K562 (cell line): Measurements from ENCODE around the gene NBEAL1. TPM values are rescaled to one million over a fixed set of nuclear protein-coding genes. Genes with fewer than 3 reads are reported as not detected.

Experiments used
- ADNP ChIP-seq: fragments of 200-800 bp; sonication (Bioruptor generic); IDR thresholded peaks from 2 replicates; pipeline ENCODE4 v1.6.1; 2016; ENCODE audit warnings: missing genetic modification characterization, missing compliant biosample characterization
- BRF1 ChIP-seq: IDR thresholded peaks from 3 replicates; pipeline ENCODE4 v1.6.1; 2011; ENCODE audit warnings: borderline replicate concordance, mild to moderate bottlenecking; ENCODE audit not compliant: insufficient read length; ENCODE audit errors: extremely low read depth
- CC2D1A ChIP-seq: fragments of 450-650 bp; IDR thresholded peaks from 2 replicates; pipeline ENCODE4 v1.6.1; 2017; ENCODE audit warnings: mild to moderate bottlenecking
- CTBP1 ChIP-seq: fragments of 450-650 bp; IDR thresholded peaks from 2 replicates; pipeline ENCODE4 v1.6.1; 2016; ENCODE audit warnings: borderline replicate concordance
- FOXA3 ChIP-seq, 2 experiments: fragments of 450-650 bp in 1 of 2; sonication (generic) in 1 of 2; formaldehyde crosslinking; IDR thresholded peaks in 1 of 2; conservative IDR thresholded peaks in 1 of 2; 2 replicates each; pipeline versions ENCODE4 v1.4.0 to v1.8.0; 2020 to 2022; ENCODE audit warnings: mild to moderate bottlenecking in 2 of 2, missing genetic modification reagents in 1 of 2
- GABPA ChIP-seq: fragments of 200-800 bp; sonication (Bioruptor generic); conservative IDR thresholded peaks from 2 replicates; pipeline ENCODE4 v1.6.1; 2016; ENCODE audit warnings: low read depth, missing genetic modification characterization, missing compliant biosample characterization
- HNRNPLL ChIP-seq: fragments of 200-400 bp; formaldehyde crosslinking; IDR thresholded peaks from 2 replicates; pipeline ENCODE4 v1.6.1; 2017; ENCODE audit warnings: low read length, low read depth, mild to moderate bottlenecking; ENCODE audit not compliant: poor library complexity, severe bottlenecking
- JUNB ChIP-seq: fragments of 450-650 bp; formaldehyde crosslinking; conservative IDR thresholded peaks from 2 replicates; pipeline ENCODE4 v1.4.0; 2020; ENCODE audit warnings: mild to moderate bottlenecking
- RHOXF2B ChIP-seq: fragments of 250-450 bp; sonication (Bioruptor Pico); conservative IDR thresholded peaks from 2 replicates; pipeline ENCODE4 v1.5.1; 2021
- SMAD4 ChIP-seq: fragments of 250-450 bp; sonication (Bioruptor Pico); conservative IDR thresholded peaks from 2 replicates; pipeline ENCODE4 v1.8.0; 2021; ENCODE audit warnings: inconsistent platforms, mild to moderate bottlenecking, moderate library complexity
- SREBF1 ChIP-seq: fragments of 150-350 bp; IDR thresholded peaks from 2 replicates; pipeline ENCODE4 v1.6.1; 2014; ENCODE audit warnings: antibody characterized with exemption, low read depth, low read length, borderline replicate concordance
- TCF7L2 ChIP-seq: fragments of 150-350 bp; IDR thresholded peaks from 2 replicates; pipeline ENCODE4 v1.6.1; 2016; ENCODE audit warnings: low read depth, mild to moderate bottlenecking, low read length, moderate library complexity
- ZBED1 ChIP-seq: IDR thresholded peaks from 2 replicates; pipeline ENCODE4 v1.6.1; 2014
- ZNF668 ChIP-seq: fragments of 250-450 bp; sonication (Bioruptor Pico); IDR thresholded peaks from 2 replicates; pipeline ENCODE4 v1.8.0; 2022; ENCODE audit warnings: mild to moderate bottlenecking, inconsistent platforms
- ZNF699 ChIP-seq: fragments of 250-450 bp; sonication (Bioruptor Pico); IDR thresholded peaks from 2 replicates; pipeline ENCODE4 v1.8.0; 2021; ENCODE audit warnings: mild to moderate bottlenecking, moderate library complexity; ENCODE audit not compliant: insufficient replicate concordance
- ZNF77 ChIP-seq: fragments of 250-450 bp; sonication (Bioruptor Pico); IDR thresholded peaks from 2 replicates; pipeline ENCODE4 v1.5.0; 2020
- polyA plus RNA-seq, 8 experiments: library from polyadenylated mRNA; depleted of rRNA in 4 of 8; stranded (reverse) in 5 of 8; unstranded in 3 of 8; fragments of >200 nt; fragmentation: Nextera tagmentation in 2 of 8; fragmentation: Illumina TruSeq in 1 of 8; extraction: Ambion mirVana in 2 of 8; extraction: Trizol in 1 of 8; gene quantifications; 2 replicates each; pipeline versions ENCODE4 v1.2.1 to v1.2.3, GENCODE V29; 2011 to 2014; ENCODE audit warnings: inconsistent platforms in 1 of 8, missing spikeins in 1 of 8
- total RNA-seq, 7 experiments: library from RNA; depleted of rRNA in 6 of 7; stranded (reverse); fragments of >200 nt in 6 of 7; fragmentation: Illumina TruSeq in 2 of 7; extraction: Trizol in 2 of 7; gene quantifications; 2 replicates each; pipeline versions ENCODE4 v1.2.1 to v1.2.3, GENCODE V29; 2011 to 2021; ENCODE audit warnings: low replicate concordance in 1 of 7
- TF ChIP-seq, protein P1 (sequence below), 2 experiments: fragments of 150-350 bp in 1 of 2; IDR thresholded peaks; 2 replicates each; pipeline ENCODE4 v1.6.1; 2012 to 2016; ENCODE audit warnings: low read depth in 2 of 2, low read length in 2 of 2, mild to moderate bottlenecking in 1 of 2, moderate library complexity in 1 of 2
- TF ChIP-seq, protein P2 (sequence below), 2 experiments: IDR thresholded peaks in 1 of 2; conservative IDR thresholded peaks in 1 of 2; 2 replicates each; pipeline ENCODE4 v1.6.1; 2016; ENCODE audit warnings: low read depth in 2 of 2, mild to moderate bottlenecking in 1 of 2, missing compliant biosample characterization in 1 of 2, missing genetic modification characterization in 1 of 2, moderate library complexity in 1 of 2
- TF ChIP-seq, protein P3 (sequence below), 2 experiments: fragments of 450-650 bp; conservative IDR thresholded peaks; 2 replicates each; pipeline ENCODE4 v1.6.1; 2017; ENCODE audit warnings: mild to moderate bottlenecking in 2 of 2, moderate library complexity in 2 of 2
- TF ChIP-seq, protein P4 (sequence below): fragments of 250-450 bp; sonication (Bioruptor Pico); IDR thresholded peaks from 2 replicates; pipeline ENCODE4 v1.8.0; 2021; ENCODE audit warnings: moderate library complexity, mild to moderate bottlenecking, inconsistent platforms

The NBEAL1 gene
- total and polyA plus RNA-seq, 9 of the 15 experiments (the other 6 are each of a cell fraction or from before 2014, with no cell fraction given), result 2.1 to 13.5 (median 7.3) TPM

DNA sequence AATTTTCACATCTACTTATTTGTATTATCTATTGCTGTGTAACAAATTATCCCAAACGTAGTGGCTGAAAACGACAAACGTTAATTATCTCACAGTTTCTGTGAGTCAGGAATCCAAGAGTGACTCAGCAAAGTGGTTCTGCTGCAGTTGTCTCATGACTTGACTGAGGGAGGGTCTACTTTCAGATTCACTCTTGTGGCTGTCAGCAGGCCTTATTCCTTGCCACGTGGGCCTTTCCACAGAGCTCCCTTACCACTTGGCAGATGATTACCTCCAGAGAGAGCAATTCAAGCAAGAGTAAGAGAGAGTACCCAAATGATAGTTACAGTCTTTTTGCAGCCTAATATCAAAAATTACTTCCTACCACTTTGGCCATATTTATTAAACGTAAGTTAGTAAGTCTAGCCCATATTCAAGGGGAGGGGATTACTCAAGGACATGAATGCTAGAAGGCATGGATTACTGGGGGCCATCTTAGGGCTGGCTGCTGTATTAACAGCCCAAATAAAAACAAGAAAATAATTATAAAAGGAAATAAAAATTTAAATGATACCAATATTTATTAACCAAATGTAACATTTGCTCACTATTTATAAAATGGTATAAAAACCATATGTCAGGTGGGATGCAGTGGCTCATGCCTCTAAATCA lies 48.7 kb upstream of the NBEAL1 start (continued):
- TF ChIP-seq, protein P1, sequence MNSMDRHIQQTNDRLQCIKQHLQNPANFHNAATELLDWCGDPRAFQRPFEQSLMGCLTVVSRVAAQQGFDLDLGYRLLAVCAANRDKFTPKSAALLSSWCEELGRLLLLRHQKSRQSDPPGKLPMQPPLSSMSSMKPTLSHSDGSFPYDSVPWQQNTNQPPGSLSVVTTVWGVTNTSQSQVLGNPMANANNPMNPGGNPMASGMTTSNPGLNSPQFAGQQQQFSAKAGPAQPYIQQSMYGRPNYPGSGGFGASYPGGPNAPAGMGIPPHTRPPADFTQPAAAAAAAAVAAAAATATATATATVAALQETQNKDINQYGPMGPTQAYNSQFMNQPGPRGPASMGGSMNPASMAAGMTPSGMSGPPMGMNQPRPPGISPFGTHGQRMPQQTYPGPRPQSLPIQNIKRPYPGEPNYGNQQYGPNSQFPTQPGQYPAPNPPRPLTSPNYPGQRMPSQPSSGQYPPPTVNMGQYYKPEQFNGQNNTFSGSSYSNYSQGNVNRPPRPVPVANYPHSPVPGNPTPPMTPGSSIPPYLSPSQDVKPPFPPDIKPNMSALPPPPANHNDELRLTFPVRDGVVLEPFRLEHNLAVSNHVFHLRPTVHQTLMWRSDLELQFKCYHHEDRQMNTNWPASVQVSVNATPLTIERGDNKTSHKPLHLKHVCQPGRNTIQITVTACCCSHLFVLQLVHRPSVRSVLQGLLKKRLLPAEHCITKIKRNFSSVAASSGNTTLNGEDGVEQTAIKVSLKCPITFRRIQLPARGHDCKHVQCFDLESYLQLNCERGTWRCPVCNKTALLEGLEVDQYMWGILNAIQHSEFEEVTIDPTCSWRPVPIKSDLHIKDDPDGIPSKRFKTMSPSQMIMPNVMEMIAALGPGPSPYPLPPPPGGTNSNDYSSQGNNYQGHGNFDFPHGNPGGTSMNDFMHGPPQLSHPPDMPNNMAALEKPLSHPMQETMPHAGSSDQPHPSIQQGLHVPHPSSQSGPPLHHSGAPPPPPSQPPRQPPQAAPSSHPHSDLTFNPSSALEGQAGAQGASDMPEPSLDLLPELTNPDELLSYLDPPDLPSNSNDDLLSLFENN (IDR thresholded peaks at IDR 0.05; ENCODE audit: low read depth in 2 of 2, low read length in 2 of 2), result no peak
- no peak for TF ChIP-seq ZNF77 (CRISPR knock-in tag)
- no peak for TF ChIP-seq JUNB (CRISPR knock-in tag)
- TF ChIP-seq ZNF668 (CRISPR knock-in tag), result no peak
- TF ChIP-seq GABPA (tag), result 0 out of 2 replicates have a peak, but pooled peaks have one; percentile 29
- no peak for TF ChIP-seq HNRNPLL
- TF ChIP-seq ZBED1, result no peak
- TF ChIP-seq ADNP (tag), result 0 out of 2 replicates have a peak, but pooled peaks have one; percentile 22
- TF ChIP-seq ZNF699, result no peak
- TF ChIP-seq CC2D1A, result peak; percentile 35; the same call in 1 of the 2 replicates
- TF ChIP-seq SMAD4 (CRISPR knock-in tag), result peak; percentile 58
- no peak for TF ChIP-seq CTBP1
- TF ChIP-seq BRF1, result no peak
- no peak for TF ChIP-seq TCF7L2
- no peak for TF ChIP-seq RHOXF2B (CRISPR knock-in tag)
- TF ChIP-seq, protein P2, sequence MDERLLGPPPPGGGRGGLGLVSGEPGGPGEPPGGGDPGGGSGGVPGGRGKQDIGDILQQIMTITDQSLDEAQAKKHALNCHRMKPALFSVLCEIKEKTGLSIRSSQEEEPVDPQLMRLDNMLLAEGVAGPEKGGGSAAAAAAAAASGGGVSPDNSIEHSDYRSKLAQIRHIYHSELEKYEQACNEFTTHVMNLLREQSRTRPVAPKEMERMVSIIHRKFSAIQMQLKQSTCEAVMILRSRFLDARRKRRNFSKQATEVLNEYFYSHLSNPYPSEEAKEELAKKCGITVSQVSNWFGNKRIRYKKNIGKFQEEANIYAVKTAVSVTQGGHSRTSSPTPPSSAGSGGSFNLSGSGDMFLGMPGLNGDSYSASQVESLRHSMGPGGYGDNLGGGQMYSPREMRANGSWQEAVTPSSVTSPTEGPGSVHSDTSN (CRISPR knock-in tag; IDR thresholded peaks at IDR 0.05; ENCODE audit: low read depth), result no peak
- TF ChIP-seq, protein P2 (tag; conservative IDR thresholded peaks at IDR 0.05; ENCODE audit: low read depth), result peak; percentile 42; the same call in 1 of the 2 replicates
- TF ChIP-seq, protein P3, sequence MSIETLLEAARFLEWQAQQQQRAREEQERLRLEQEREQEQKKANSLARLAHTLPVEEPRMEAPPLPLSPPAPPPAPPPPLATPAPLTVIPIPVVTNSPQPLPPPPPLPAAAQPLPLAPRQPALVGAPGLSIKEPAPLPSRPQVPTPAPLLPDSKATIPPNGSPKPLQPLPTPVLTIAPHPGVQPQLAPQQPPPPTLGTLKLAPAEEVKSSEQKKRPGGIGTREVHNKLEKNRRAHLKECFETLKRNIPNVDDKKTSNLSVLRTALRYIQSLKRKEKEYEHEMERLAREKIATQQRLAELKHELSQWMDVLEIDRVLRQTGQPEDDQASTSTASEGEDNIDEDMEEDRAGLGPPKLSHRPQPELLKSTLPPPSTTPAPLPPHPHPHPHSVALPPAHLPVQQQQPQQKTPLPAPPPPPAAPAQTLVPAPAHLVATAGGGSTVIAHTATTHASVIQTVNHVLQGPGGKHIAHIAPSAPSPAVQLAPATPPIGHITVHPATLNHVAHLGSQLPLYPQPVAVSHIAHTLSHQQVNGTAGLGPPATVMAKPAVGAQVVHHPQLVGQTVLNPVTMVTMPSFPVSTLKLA (conservative IDR thresholded peaks at IDR 0.05), result peak; percentile 85 to 90
- TF ChIP-seq FOXA3 (CRISPR knock-in tag; conservative IDR thresholded peaks at IDR 0.05 in 1 of 2, IDR thresholded peaks at IDR 0.05 in 1 of 2), result no peak
- TF ChIP-seq, protein P4, sequence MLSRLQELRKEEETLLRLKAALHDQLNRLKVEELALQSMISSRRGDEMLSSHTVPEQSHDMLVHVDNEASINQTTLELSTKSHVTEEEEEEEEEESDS (CRISPR knock-in tag), result no peak
- no peak for TF ChIP-seq SREBF1
